GM18873 (cell line): Measurements from ENCODE around the gene KCNK5.

Experiments
- ATAC-seq: cut with Tn5 transposase; IDR thresholded peaks from one replicate; pipeline ENCODE4 v1.9.1; 2021; ENCODE audit warnings: mild to moderate bottlenecking, moderate library complexity, moderate number of reproducible peaks; ENCODE audit not compliant: unreplicated experiment, low FRiP score

KCNK5 gene

DNA sequence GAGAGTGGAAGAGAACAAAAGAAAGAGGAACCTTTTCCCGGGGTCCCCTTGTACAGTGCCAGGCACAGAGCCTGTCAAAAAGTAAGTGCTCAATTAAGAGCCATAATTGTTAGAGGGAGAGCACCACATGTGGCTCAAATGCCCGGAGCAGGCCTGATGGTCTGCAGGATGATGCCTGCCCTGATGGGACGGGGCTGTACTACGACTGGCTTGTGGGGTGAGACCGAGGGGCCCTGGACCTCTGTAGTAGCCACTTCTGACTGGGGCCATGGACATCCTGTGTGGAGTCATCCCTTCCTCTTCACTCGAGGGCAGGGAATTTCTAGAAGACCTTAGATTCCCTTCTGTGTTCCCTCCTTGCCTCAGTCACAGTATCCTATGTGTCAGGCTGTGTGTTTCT is 47.9 kb downstream of the KCNK5 start:
- ATAC-seq, result no peak

GRCh38 chr6:39178804-39179203 is 50.5 kb downstream of the KCNK5 start:
- no peak for ATAC-seq

- no peak for ATAC-seq
These were observed 51.0 kb downstream of the KCNK5 start for GRCh38 chr6:39178235-39178634.

- no peak for ATAC-seq
These were observed 52.1 kb downstream of the KCNK5 start for GRCh38 chr6:39177130-39177529.

- no peak for ATAC-seq
These were observed 56.0 kb downstream of the KCNK5 start for GRCh38 chr6:39173270-39173669.

GRCh38 chr6:39172377-39172757 is 56.9 kb downstream of the KCNK5 start:
- no peak for ATAC-seq

DNA sequence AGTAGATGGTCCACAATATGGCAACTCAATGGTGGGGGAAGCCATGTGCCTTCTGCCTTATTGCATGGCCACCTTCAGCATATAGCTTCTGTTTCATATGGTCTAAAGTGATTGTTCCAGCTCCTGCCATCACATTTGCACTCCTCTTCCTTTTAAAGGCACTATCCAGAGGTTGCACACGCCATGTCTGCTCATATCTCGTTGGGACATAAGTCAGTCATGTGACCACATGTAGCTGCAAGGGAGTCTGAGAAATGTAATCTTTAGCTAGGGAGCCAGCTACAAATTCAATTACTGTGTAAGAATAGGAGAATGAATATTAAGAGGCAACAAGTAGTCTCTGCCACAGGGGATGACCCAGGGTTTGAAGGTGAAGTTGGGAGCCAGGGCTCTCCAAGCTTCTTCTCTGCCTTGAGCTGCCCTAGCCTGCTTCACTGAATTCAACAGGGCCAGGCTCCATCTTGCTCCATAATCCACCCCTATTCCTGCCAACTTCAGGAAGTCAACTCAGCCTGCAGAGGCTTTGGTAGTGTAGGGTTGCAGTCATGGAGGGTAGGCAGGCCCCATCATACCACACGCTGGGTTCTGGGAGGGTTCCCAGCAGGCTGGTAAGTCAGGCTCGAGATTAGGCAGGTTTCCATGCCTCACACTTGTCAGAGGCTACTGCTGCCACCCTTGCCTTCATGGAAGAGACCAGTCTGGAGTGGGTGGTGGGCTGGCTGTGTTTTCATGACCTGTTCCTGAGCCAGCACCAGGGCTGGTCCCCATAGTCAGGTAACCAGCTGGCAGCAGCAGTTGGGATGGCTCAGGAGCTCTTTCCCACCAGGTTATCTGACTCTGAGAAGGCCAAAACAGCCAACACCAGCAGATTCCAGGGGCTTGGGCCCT is 57.5 kb downstream of the KCNK5 start:
- ATAC-seq, result no peak

DNA sequence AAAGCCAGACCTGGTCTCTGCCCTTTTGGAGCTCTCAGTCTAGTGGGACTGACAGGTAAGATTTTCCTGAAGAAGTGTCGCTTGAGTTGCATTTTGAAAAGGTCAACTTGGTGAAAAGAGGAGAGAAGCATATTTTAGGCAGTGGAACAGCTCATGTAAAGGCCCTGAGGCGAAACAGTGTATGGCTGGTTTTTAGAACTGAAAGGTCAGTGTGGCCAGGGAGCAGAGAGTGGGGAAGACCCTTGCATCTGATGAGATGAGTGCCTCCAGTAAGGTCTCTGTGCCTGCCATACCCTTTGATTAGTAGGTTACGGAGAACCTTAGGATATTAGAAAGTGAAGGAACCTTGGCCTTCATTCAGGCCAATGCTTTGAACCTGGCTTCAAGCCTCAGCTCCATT is 58.4 kb downstream of the KCNK5 start:
- no peak for ATAC-seq

GRCh38 chr6:39170389-39170788 is 58.9 kb downstream of the KCNK5 start:
- ATAC-seq, result no peak

- ATAC-seq, result no peak
These were observed 59.6 kb downstream of the KCNK5 start for GRCh38 chr6:39169448-39170344.

DNA sequence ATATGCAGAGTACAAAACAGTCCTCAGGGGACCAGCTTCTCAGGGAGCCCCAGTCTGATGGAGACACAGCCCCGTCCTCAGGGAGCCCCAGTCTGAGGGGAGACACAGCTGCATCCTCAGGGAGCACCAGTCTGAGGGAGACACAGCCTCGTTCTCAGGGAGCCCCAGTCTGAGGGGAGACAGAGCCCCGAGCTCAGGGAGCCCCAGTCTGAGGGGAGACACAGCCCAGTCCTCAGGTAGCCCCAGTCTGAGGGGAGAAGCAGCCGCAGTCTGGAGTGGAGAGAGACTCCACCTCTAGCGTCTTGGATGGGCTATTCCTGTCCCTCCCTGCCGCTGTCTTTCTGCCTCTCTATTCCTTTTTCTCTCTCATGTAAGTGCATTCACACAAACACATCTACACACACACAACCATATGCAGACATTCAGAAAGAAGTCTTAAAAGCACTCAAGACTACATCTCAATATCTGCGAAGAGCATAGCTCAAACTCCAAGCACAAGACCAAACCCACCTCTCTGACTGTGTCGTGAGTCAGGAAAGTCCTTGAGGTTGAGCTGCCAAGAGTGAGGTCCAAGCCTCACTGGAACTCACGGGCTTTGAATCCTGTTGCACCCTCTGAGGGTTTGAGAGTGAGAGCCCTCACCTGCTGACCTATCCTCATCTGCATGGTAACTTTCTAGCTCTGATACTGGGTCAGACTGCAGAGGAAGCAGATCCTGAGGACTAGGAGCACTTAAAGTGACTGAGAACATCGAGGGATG is 61.2 kb downstream of the KCNK5 start:
- no peak for ATAC-seq

DNA sequence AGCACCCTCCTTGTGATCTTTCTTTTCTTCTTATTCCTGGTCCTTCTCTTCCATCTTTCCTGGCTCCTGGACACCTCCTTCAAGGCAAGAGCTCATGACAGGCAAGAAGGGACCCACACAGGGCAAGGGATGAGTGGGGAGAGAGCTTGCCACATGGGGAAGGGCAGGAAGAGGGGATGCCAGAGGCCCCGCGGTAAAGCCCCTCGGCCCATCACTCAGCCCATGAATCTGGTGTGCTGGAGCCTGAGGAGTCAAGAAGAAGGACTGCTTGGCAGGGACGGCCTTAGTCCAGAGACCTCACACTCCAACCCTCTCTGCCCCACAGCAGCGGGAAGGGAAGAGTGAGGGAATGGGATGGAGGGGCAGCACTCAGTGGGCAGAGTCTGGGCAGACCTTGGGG is 62.0 kb downstream of the KCNK5 start:
- ATAC-seq, result no peak

- no peak for ATAC-seq
These were observed 62.4 kb downstream of the KCNK5 start for GRCh38 chr6:39166912-39167290.

- no peak for ATAC-seq
These were observed 62.9 kb downstream of the KCNK5 start for GRCh38 chr6:39166189-39166911.

GRCh38 chr6:39157511-39157910 is 71.8 kb downstream of the KCNK5 start:
- ATAC-seq, result no peak

- no peak for ATAC-seq
These were observed 72.5 kb downstream of the KCNK5 start for GRCh38 chr6:39156801-39157200.

DNA sequence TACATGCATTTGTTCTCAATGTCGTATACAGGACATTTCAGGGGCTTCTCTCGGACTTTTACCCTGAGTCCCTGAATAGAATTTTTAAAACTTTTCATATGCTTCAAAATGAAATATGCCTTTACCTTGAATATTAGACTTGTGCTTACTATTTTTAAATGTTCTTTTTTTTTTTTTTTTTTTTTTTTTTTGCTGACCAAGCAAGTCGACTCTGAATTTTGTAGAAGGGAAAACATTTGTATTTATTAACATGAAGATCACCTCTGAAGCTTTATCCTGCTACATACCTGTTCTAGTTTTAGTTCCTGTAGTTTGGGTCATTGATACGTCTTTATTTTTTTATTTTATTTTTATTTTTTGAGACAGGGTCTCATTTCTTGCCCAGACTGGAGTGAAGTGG is 74.6 kb downstream of the KCNK5 start:
- no peak for ATAC-seq

- ATAC-seq, result no peak
These were observed 75.4 kb downstream of the KCNK5 start for GRCh38 chr6:39153766-39154397.

GRCh38 chr6:39152262-39152661 is 77.0 kb downstream of the KCNK5 start:
- no peak for ATAC-seq

DNA sequence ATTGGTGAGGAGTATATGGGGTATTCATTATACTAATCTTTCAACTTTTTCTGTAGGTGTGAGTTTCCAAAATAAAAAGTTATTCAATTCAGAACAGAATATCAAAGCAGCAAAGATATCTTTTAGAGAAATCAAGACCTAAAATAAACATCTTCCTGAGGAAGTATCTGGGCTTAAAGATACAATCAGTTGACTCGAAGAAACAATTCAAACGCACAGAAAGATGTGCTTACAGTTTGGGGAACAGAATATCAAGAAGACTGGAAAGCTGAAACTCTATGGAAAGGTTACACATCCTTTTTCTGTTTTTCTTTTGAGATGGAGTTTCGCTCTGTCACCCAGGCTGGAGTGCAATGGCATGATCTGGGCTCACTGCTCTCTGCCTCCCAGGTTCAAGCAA is 78.1 kb downstream of the KCNK5 start:
- no peak for ATAC-seq
